Measurements from ENCODE around the gene SIRT5. TPM values are rescaled to one million over a fixed set of nuclear protein-coding genes. Genes with fewer than 3 reads are reported as not detected.

Gene SIRT5
- total RNA-seq, 2 donors from 2014 or later = 13.3 to 13.7 TPM

- no peak for DNase-seq
- H3K4me3 ChIP-seq = no peak overlapping the region
- H3K4me1 ChIP-seq = no peaks in the 10 kb centered on the region
- H3K9me3 ChIP-seq = no peaks in the 10 kb centered on the region
- H3K27ac ChIP-seq = no peak overlapping the region
- no peak for TF ChIP-seq CTCF (IDR thresholded peaks at IDR 0.05)
- H3K9ac ChIP-seq (ENCODE audit: low read depth in 2 of 2, low read length in 2 of 2) = no peak overlapping the region
- no peaks in the 10 kb centered on the region for H3K27me3 ChIP-seq
- intact Hi-C loops (cut with DNase I) = no loop called here
- H3K36me3 ChIP-seq = no peaks in the 10 kb centered on the region
These were observed 89.6 kb downstream of the SIRT5 start for GRCh38 chr6:13663986-13664385.

Other genes with a start within 250 kb of the SIRT5 start
- gene TBC1D7, start 246.1 kb upstream of the SIRT5 start, total RNA-seq = 10 to 100 TPM; 21.4 to 23.3 TPM
- 1 to 10 TPM; 6.9 to 7.6 TPM for gene GFOD1, start 87.0 kb upstream of the SIRT5 start, total RNA-seq
- gene NOL7, start 40.7 kb downstream of the SIRT5 start, total RNA-seq = 10 to 100 TPM; 54.1 to 82.1 TPM
- gene RANBP9, start 137.2 kb downstream of the SIRT5 start, total RNA-seq = 10 to 100 TPM; 27.2 to 35.0 TPM
- 10 to 100 TPM; 32.1 to 32.9 TPM for gene MCUR1, start 240.0 kb downstream of the SIRT5 start, total RNA-seq